Measurements from ENCODE around the gene PTPRT.

The PTPRT gene

GRCh38 chr20:42587427-42587826, 602.3 kb downstream of the PTPRT start:
- H3K9me3 ChIP-seq (ENCODE audit: control insufficient read depth, insufficient read depth, low read depth, low read length) = no peaks in the 10 kb centered on the region
- H3K4me3 ChIP-seq (ENCODE audit: low read depth, low read length) = no peak overlapping the region
- CTCF ChIA-PET = no interaction called here
- no peaks in the 10 kb centered on the region for H3K36me3 ChIP-seq (ENCODE audit: control insufficient read depth in 2 of 2, insufficient read depth in 1 of 2, low read length in 2 of 2)
- TF ChIP-seq ZNF354C (tag by site-specific recombination; IDR thresholded peaks at IDR 0.05; ENCODE audit: borderline replicate concordance, low read depth) = no peak
- no peak for TF ChIP-seq TCF7L2 (IDR thresholded peaks at IDR 0.05; ENCODE audit: borderline replicate concordance, low read depth, low read length)
- TF ChIP-seq KLF1 (tag by site-specific recombination; IDR thresholded peaks at IDR 0.05) = no peak
- TF ChIP-seq KLF7 (tag by site-specific recombination; IDR thresholded peaks at IDR 0.05; ENCODE audit: borderline replicate concordance) = no peak
- no peak for TF ChIP-seq YY1 (tag by site-specific recombination; IDR thresholded peaks at IDR 0.05)
- TF ChIP-seq ZNF10 (tag by site-specific recombination; IDR thresholded peaks at IDR 0.05) = no peak
- TF ChIP-seq ZNF426 (tag by site-specific recombination; IDR thresholded peaks at IDR 0.05) = no peak
- no peak for TF ChIP-seq PRDM1 (tag by site-specific recombination; IDR thresholded peaks at IDR 0.05)
- TF ChIP-seq ZNF366 (tag by site-specific recombination; conservative IDR thresholded peaks at IDR 0.05) = no peak
- TF ChIP-seq, protein P1, sequence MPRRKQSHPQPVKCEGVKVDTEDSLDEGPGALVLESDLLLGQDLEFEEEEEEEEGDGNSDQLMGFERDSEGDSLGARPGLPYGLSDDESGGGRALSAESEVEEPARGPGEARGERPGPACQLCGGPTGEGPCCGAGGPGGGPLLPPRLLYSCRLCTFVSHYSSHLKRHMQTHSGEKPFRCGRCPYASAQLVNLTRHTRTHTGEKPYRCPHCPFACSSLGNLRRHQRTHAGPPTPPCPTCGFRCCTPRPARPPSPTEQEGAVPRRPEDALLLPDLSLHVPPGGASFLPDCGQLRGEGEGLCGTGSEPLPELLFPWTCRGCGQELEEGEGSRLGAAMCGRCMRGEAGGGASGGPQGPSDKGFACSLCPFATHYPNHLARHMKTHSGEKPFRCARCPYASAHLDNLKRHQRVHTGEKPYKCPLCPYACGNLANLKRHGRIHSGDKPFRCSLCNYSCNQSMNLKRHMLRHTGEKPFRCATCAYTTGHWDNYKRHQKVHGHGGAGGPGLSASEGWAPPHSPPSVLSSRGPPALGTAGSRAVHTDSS (tag by site-specific recombination; IDR thresholded peaks at IDR 0.05) = no peak
- TF ChIP-seq ZNF184 (tag by site-specific recombination; IDR thresholded peaks at IDR 0.05) = no peak
- TF ChIP-seq ZNF529 (tag by site-specific recombination; IDR thresholded peaks at IDR 0.05; ENCODE audit: insufficient replicate concordance) = no peak
- no peak for TF ChIP-seq ZNF302 (tag by site-specific recombination; IDR thresholded peaks at IDR 0.05; ENCODE audit: low read depth)
- TF ChIP-seq, protein P2, sequence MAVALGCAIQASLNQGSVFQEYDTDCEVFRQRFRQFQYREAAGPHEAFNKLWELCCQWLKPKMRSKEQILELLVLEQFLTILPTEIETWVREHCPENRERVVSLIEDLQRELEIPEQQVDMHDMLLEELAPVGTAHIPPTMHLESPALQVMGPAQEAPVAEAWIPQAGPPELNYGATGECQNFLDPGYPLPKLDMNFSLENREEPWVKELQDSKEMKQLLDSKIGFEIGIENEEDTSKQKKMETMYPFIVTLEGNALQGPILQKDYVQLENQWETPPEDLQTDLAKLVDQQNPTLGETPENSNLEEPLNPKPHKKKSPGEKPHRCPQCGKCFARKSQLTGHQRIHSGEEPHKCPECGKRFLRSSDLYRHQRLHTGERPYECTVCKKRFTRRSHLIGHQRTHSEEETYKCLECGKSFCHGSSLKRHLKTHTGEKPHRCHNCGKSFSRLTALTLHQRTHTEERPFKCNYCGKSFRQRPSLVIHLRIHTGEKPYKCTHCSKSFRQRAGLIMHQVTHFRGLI (tag by site-specific recombination; IDR thresholded peaks at IDR 0.05) = no peak
- TF ChIP-seq ZNF423 (tag by site-specific recombination; IDR thresholded peaks at IDR 0.05) = no peak
- TF ChIP-seq ZNF112 (tag by site-specific recombination; IDR thresholded peaks at IDR 0.05) = no peak
- POLR2A ChIA-PET = no interaction called here
- H3K27ac ChIP-seq (ENCODE audit: extremely low read depth, low read depth, low read length) = no peak overlapping the region
- H3K4me1 ChIP-seq (ENCODE audit: control insufficient read depth, insufficient read depth, low read length) = no peaks in the 10 kb centered on the region

GRCh38 chr20:42581311-42581710, 608.4 kb downstream of the PTPRT start:
- CTCF ChIA-PET = no interaction called here
- Histone ChIP-seq H3K4me3 (ENCODE audit: low read depth, low read length) (no peak overlapping the region), H3K4me1 (ENCODE audit: control insufficient read depth, insufficient read depth, low read length) (no peaks in the 10 kb centered on the region), H3K27ac (ENCODE audit: extremely low read depth, low read depth, low read length) (no peak overlapping the region), H3K36me3 (ENCODE audit: control insufficient read depth in 2 of 2, insufficient read depth in 1 of 2, low read length in 2 of 2) (no peaks in the 10 kb centered on the region), H3K9me3 (ENCODE audit: control insufficient read depth, insufficient read depth, low read depth, low read length) (no peaks in the 10 kb centered on the region)
- TF ChIP-seq ZNF747 (tag by site-specific recombination; IDR thresholded peaks at IDR 0.05) (no peak), YY1 (tag by site-specific recombination; IDR thresholded peaks at IDR 0.05) (no peak), ZNF23 (tag by site-specific recombination; IDR thresholded peaks at IDR 0.05; ENCODE audit: borderline replicate concordance) (no peak), ZBTB6 (tag by site-specific recombination; IDR thresholded peaks at IDR 0.05) (no peak), MZF1 (tag by site-specific recombination; IDR thresholded peaks at IDR 0.05; ENCODE audit: borderline replicate concordance) (no peak), HIC1 (tag by site-specific recombination; IDR thresholded peaks at IDR 0.05) (no peak), ZNF76 (tag by site-specific recombination; IDR thresholded peaks at IDR 0.05; ENCODE audit: borderline replicate concordance, low read depth) (no peak), ZNF510 (tag by site-specific recombination; IDR thresholded peaks at IDR 0.05; ENCODE audit: insufficient replicate concordance) (no peak)
- TF ChIP-seq, protein P3, sequence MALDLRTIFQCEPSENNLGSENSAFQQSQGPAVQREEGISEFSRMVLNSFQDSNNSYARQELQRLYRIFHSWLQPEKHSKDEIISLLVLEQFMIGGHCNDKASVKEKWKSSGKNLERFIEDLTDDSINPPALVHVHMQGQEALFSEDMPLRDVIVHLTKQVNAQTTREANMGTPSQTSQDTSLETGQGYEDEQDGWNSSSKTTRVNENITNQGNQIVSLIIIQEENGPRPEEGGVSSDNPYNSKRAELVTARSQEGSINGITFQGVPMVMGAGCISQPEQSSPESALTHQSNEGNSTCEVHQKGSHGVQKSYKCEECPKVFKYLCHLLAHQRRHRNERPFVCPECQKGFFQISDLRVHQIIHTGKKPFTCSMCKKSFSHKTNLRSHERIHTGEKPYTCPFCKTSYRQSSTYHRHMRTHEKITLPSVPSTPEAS (tag by site-specific recombination; IDR thresholded peaks at IDR 0.05) = no peak
- POLR2A ChIA-PET = no interaction called here
